Measurements from ENCODE around the gene SPRR2D.

DNA sequence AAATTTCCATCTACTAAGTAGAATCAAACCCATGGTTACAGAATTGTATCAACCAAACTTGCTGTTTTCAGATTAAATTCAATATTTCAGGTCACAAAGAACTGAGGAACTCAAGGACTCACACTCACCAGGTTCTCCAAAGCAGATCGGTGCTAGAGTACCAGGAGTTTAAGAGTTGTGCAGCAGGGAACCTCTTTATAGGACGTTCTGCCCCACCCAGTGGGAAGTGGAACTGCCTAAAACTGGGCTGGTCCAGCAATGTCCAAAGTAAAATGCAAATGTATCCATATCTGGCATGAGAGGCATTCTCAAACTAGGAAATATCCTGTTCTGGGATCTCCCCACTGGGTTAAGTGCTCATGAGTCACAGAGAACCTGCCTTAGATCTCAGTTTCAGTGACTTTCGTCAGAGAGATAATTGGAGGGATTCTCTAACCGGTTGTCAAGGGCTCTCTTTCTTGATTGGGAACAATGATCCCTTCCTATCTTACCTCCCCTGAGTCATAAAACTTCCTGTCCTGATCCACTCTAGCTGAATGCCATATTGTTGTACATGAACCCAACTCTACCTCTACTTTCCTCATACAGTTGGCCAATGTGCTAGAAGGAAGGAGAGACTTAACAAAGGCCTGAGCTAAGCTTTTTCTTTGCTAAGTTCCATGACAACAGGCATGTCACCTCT, at the start of gene SPRR2D:
- TF ChIP-seq, protein P1, sequence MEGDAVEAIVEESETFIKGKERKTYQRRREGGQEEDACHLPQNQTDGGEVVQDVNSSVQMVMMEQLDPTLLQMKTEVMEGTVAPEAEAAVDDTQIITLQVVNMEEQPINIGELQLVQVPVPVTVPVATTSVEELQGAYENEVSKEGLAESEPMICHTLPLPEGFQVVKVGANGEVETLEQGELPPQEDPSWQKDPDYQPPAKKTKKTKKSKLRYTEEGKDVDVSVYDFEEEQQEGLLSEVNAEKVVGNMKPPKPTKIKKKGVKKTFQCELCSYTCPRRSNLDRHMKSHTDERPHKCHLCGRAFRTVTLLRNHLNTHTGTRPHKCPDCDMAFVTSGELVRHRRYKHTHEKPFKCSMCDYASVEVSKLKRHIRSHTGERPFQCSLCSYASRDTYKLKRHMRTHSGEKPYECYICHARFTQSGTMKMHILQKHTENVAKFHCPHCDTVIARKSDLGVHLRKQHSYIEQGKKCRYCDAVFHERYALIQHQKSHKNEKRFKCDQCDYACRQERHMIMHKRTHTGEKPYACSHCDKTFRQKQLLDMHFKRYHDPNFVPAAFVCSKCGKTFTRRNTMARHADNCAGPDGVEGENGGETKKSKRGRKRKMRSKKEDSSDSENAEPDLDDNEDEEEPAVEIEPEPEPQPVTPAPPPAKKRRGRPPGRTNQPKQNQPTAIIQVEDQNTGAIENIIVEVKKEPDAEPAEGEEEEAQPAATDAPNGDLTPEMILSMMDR (IDR thresholded peaks at IDR 0.05), result no peak
- no peak for TF ChIP-seq POLR2A (IDR thresholded peaks at IDR 0.05)

Measured in testis (tissue), 2 donors.